WERI-Rb-1 (cell line): ENCODE measurements around the gene F13A1.

Experiments
- DNase-seq: peaks from one replicate; pipeline ENCODE4 v3.0.0-alpha.2; 2020
- H3K27ac ChIP-seq: fragments of 250-450 bp; sonication (Bioruptor Pico); 2 replicates; pipeline ENCODE4 v1.5.1; 2020; ENCODE audit warnings: mild to moderate bottlenecking, moderate library complexity
- H3K27me3 ChIP-seq: fragments of 250-450 bp; sonication (Bioruptor Pico); 2 replicates; pipeline ENCODE4 v1.5.1; 2021; ENCODE audit warnings: mild to moderate bottlenecking, low read depth, moderate library complexity; ENCODE audit not compliant: insufficient read depth, severe bottlenecking
- H3K36me3 ChIP-seq: fragments of 250-450 bp; sonication (Bioruptor Pico); 2 replicates; pipeline ENCODE4 v1.5.1; 2020; ENCODE audit warnings: mild to moderate bottlenecking, moderate library complexity
- H3K4me3 ChIP-seq: 2 replicates; pipeline ENCODE4 v1.5.1; 2011; ENCODE audit warnings: low read depth, mild to moderate bottlenecking, control low read depth, low read length
- H3K9me3 ChIP-seq: fragments of 250-450 bp; sonication (Bioruptor Pico); 2 replicates; pipeline ENCODE4 v1.5.1; 2021; ENCODE audit warnings: mild to moderate bottlenecking, moderate library complexity; ENCODE audit not compliant: severe bottlenecking
- CTCF ChIP-seq: IDR thresholded peaks from 2 replicates; pipeline ENCODE4 v1.5.1; 2011; ENCODE audit warnings: low read depth, mild to moderate bottlenecking, control low read depth, inconsistent platforms, low read length

F13A1 gene

GRCh38 chr6:6362056-6362840 is 41.8 kb upstream of the F13A1 start:
- Histone ChIP-seq H3K27me3 (no peaks in the 10 kb centered on the region), H3K36me3 (no peaks in the 10 kb centered on the region), H3K9me3 (peaks cover 4% of the 10 kb centered on the region), H3K4me3 (no peak overlapping the region), H3K27ac (no peak overlapping the region)
- DNase-seq = no peak
- no peak for TF ChIP-seq CTCF

- Histone ChIP-seq H3K27me3 (no peaks in the 10 kb centered on the region), H3K9me3 (peaks cover 4% of the 10 kb centered on the region), H3K4me3 (no peak overlapping the region), H3K27ac (no peak overlapping the region), H3K36me3 (no peaks in the 10 kb centered on the region)
- TF ChIP-seq CTCF = no peak
- no peak for DNase-seq
Measured at GRCh38 chr6:6357530-6357929, 37.1 kb upstream of the F13A1 start.

GRCh38 chr6:6357032-6357431 is 36.6 kb upstream of the F13A1 start:
- Histone ChIP-seq H3K36me3 (no peaks in the 10 kb centered on the region), H3K9me3 (peaks cover 4% of the 10 kb centered on the region), H3K27me3 (no peaks in the 10 kb centered on the region), H3K27ac (no peak overlapping the region), H3K4me3 (no peak overlapping the region)
- DNase-seq = peak; percentile 72
- no peak for TF ChIP-seq CTCF

- Histone ChIP-seq H3K36me3 (no peaks in the 10 kb centered on the region), H3K27ac (no peak overlapping the region), H3K4me3 (no peak overlapping the region), H3K27me3 (no peaks in the 10 kb centered on the region), H3K9me3 (no peaks in the 10 kb centered on the region)
- no peak for DNase-seq
- no peak for TF ChIP-seq CTCF
Measured at GRCh38 chr6:6352772-6353171, 32.3 kb upstream of the F13A1 start.

GRCh38 chr6:6351511-6352025 is 31.1 kb upstream of the F13A1 start:
- DNase-seq = no peak
- H3K9me3 ChIP-seq = no peaks in the 10 kb centered on the region
- H3K36me3 ChIP-seq = no peaks in the 10 kb centered on the region
- peak overlapping the region; percentile 1 for H3K27ac ChIP-seq
- TF ChIP-seq CTCF = no peak
- H3K27me3 ChIP-seq = no peaks in the 10 kb centered on the region
- H3K4me3 ChIP-seq = no peak overlapping the region
